Glutamatergic neuron (in vitro differentiated cells): ENCODE data around the gene TEX35. TPM values are rescaled to one million over a fixed set of nuclear protein-coding genes. Genes with fewer than 3 reads are reported as not detected.

Source experiments
- DNase-seq: peaks from one replicate; pipeline ENCODE4 v3.0.0; 2022
- H3K27ac Mint-ChIP-seq: one replicate; pipeline ENCODE4 v1.8.0; 2020; ENCODE audit warnings: mild to moderate bottlenecking, mixed read lengths, inconsistent platforms; ENCODE audit not compliant: unreplicated experiment
- H3K27me3 Mint-ChIP-seq: one replicate; pipeline ENCODE4 v1.8.0; 2020; ENCODE audit warnings: mild to moderate bottlenecking, moderate library complexity, mixed read lengths, inconsistent platforms; ENCODE audit not compliant: unreplicated experiment
- H3K36me3 Mint-ChIP-seq: one replicate; pipeline ENCODE4 v1.8.0; 2020; ENCODE audit warnings: mild to moderate bottlenecking, mixed read lengths, inconsistent platforms; ENCODE audit not compliant: unreplicated experiment
- H3K4me1 Mint-ChIP-seq: one replicate; pipeline ENCODE4 v1.8.0; 2020; ENCODE audit warnings: mild to moderate bottlenecking, low read depth, mixed read lengths, inconsistent platforms; ENCODE audit not compliant: unreplicated experiment
- H3K4me3 Mint-ChIP-seq: one replicate; pipeline ENCODE4 v1.8.0; 2020; ENCODE audit warnings: mild to moderate bottlenecking, mixed read lengths, inconsistent platforms; ENCODE audit not compliant: unreplicated experiment
- H3K9me3 Mint-ChIP-seq: one replicate; pipeline ENCODE4 v1.8.0; 2020; ENCODE audit warnings: mild to moderate bottlenecking, moderate library complexity, mixed read lengths, inconsistent platforms; ENCODE audit not compliant: unreplicated experiment
- total RNA-seq: library from RNA; stranded (reverse); fragmentation: NEBNext Ultra II Directional; extraction: Animal tissue kit (Norgen Biotek cat#: 25700); gene quantifications from one replicate; pipeline ENCODE4 v1.2.1, GENCODE V29; 2021; ENCODE audit not compliant: unreplicated experiment
- TF ChIP-seq, protein P1 (sequence below): fragments of 200-600 bp; sonication (generic); IDR thresholded peaks from one replicate; pipeline ENCODE4 v1.5.0; 2021; ENCODE audit not compliant: partially characterized antibody, unreplicated experiment

Gene TEX35
- total RNA-seq, 1 donor from 2014 or later, result not detected

DNA sequence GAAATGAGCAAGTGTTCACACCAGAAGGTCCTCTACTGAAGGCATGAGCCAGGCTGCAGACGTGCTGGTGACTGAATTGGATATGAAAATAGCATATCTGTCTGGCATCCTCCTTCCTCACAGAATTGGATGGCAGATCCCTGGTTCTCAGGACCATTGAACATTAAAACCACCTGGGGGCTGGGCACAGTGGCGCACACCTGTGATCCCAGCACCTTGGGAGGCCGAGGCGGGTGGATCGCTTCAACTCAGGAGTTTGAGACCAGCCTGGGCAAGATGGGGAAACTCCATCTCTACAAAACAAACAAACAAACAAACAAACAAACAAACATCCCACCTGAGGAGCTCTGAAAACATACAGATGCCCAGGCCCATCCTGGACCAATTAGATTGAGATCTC, 23.4 kb downstream of the TEX35 start:
- no peak overlapping the region for H3K27ac Mint-ChIP-seq
- H3K9me3 Mint-ChIP-seq, result peaks cover 3% of the 10 kb centered on the region
- TF ChIP-seq, protein P1, sequence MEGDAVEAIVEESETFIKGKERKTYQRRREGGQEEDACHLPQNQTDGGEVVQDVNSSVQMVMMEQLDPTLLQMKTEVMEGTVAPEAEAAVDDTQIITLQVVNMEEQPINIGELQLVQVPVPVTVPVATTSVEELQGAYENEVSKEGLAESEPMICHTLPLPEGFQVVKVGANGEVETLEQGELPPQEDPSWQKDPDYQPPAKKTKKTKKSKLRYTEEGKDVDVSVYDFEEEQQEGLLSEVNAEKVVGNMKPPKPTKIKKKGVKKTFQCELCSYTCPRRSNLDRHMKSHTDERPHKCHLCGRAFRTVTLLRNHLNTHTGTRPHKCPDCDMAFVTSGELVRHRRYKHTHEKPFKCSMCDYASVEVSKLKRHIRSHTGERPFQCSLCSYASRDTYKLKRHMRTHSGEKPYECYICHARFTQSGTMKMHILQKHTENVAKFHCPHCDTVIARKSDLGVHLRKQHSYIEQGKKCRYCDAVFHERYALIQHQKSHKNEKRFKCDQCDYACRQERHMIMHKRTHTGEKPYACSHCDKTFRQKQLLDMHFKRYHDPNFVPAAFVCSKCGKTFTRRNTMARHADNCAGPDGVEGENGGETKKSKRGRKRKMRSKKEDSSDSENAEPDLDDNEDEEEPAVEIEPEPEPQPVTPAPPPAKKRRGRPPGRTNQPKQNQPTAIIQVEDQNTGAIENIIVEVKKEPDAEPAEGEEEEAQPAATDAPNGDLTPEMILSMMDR, result no peak
- H3K36me3 Mint-ChIP-seq, result no peaks in the 10 kb centered on the region
- no peak overlapping the region for H3K4me3 Mint-ChIP-seq
- H3K27me3 Mint-ChIP-seq, result peaks cover 5% of the 10 kb centered on the region
- peaks cover 13% of the 10 kb centered on the region for H3K4me1 Mint-ChIP-seq
- DNase-seq, result no peak

DNA sequence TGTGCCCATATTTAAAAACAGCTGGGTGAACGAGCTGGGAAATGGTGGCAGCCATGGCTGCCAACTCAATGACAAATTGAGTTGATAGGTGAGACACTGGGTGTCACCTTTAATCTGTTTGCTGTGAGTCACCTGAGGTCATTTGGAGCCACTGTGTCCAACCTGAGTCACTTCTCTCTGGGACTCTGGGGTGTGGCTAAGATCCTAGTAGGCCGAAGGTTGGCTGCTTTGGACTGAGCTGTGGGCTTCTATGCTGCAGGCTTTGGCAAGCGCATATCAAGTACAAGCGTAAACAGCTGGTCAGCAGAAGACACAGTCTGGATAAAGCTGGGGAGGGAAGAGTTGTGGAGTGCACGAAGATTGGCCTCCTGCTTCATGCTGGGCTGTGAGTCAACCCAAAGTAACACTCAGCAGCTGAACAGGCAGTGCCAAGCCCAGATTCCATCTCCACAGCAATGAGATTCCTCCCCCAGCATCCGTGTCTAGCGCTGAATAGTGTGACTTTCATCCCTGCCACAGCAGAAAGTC, 24.0 kb downstream of the TEX35 start:
- TF ChIP-seq, protein P1, result no peak
- no peaks in the 10 kb centered on the region for H3K36me3 Mint-ChIP-seq
- peaks cover 5% of the 10 kb centered on the region for H3K27me3 Mint-ChIP-seq
- H3K9me3 Mint-ChIP-seq, result peaks cover 3% of the 10 kb centered on the region
- no peak for DNase-seq
- no peak overlapping the region for H3K4me3 Mint-ChIP-seq
- no peak overlapping the region for H3K27ac Mint-ChIP-seq
- H3K4me1 Mint-ChIP-seq, result peaks cover 13% of the 10 kb centered on the region

DNA sequence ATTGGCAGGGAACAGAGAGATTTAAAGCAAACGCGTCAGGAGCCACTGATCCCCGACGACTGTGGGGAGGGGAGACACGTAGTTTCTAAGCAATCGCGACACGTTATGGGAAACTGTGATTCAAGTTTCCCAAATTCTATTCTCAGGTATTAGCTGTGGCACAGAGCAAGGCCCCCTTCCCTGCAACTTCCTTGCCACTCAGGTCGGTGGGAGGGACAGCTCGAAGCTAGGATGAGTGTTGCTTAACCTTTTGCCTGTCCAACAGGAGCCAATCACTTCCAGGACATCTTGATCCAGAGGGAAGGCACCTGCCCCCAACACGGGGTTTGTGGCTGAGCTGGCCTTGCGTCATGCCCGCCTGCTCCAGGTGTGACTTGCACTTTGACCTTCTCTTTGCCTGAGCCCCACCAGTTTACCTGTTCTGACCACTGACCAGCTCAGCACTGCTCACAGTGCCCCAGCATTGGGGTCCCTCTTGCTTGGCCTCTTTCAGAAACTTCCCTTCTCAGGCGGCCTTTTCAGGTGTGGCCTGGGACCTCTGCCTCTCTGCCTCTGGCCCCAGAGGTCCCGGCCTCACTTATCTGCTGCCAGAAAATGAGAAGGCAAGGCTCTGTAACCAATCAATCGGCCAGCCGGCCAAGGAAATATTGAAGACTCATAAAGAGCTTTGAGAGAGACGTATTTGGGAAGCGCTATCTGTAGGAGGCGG, 24.6 kb downstream of the TEX35 start:
- no peak overlapping the region for H3K4me3 Mint-ChIP-seq
- H3K9me3 Mint-ChIP-seq, result peaks cover 5% of the 10 kb centered on the region
- DNase-seq, result no peak
- TF ChIP-seq, protein P1, result no peak
- no peaks in the 10 kb centered on the region for H3K36me3 Mint-ChIP-seq
- peaks cover 13% of the 10 kb centered on the region for H3K4me1 Mint-ChIP-seq
- H3K27me3 Mint-ChIP-seq, result peaks cover 5% of the 10 kb centered on the region
- no peak overlapping the region for H3K27ac Mint-ChIP-seq

DNA sequence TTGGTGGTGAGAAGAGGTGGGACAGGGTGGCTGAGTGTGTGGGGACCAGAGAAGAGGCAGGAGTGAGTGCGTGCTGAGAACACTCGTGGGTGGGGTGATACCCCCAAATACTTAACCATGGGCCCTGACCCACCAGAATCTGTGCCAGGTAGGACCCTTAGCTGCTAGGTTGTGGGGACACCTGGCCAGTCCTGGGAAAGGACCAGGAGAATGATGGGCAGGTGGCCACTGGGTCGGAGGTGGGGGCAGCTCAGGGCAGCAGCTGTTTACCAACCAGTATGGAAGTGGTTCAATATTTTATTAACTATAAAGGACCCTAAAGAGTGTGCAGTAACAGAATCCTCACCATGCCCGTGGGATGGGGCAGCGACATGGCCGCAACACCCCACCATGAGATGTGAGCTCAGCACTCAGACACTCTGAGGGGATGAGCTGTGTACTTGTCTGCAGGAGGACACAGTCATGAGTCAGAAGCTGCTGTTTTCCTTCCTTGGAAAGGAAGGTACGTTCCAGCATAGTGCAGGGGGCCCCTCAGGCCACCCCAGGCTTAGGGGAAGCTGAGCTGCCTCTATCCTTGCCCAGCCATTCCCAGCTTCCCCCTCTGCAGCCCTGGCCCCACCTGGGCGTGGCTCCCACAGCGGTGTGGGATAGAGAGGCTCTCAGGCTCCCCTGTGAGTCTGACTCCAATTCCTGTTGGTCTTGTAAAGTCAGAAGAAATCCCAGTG, 25.4 kb downstream of the TEX35 start:
- peaks cover 5% of the 10 kb centered on the region for H3K27me3 Mint-ChIP-seq
- no peak overlapping the region for H3K27ac Mint-ChIP-seq
- H3K36me3 Mint-ChIP-seq, result no peaks in the 10 kb centered on the region
- no peak overlapping the region for H3K4me3 Mint-ChIP-seq
- peaks cover 5% of the 10 kb centered on the region for H3K9me3 Mint-ChIP-seq
- peaks cover 13% of the 10 kb centered on the region for H3K4me1 Mint-ChIP-seq
- TF ChIP-seq, protein P1, result no peak
- no peak for DNase-seq

DNA sequence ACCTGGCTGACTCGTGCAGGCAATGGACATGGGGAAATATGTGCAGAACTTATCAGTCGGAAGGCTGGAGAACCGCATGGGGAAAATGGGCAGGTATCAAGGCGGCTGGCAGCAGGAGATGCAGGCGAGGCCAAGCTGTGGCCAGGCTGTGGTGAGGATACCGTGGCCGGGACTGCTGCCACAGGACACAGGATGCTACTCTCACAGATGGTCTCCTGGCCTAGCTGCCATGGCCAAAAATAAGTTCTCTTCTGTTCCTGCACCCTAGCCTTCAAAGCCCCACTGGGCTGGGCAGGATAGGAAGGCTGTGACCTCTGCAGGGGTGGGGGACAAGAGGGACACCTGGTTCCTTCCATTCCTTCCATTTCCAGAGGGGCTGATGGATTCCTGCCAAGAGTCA, 26.4 kb downstream of the TEX35 start:
- Mint-ChIP-seq H3K36me3 (no peaks in the 10 kb centered on the region), H3K27me3 (peaks cover 5% of the 10 kb centered on the region), H3K27ac (no peak overlapping the region), H3K4me3 (no peak overlapping the region), H3K9me3 (peaks cover 5% of the 10 kb centered on the region), H3K4me1 (peaks cover 13% of the 10 kb centered on the region)
- TF ChIP-seq, protein P1, result no peak
- DNase-seq, result no peak
